Body of pancreas (tissue), 4 donors: ENCODE measurements around the gene ACTR1A. TPM values are rescaled to one million over a fixed set of nuclear protein-coding genes. Genes with fewer than 3 reads are reported as not detected.

Experiments
- ATAC-seq: fragments of 150-250 bp; one replicate; pipeline ENCODE4 v1.9.1; 2016
- DNase-seq, 4 donors: peaks; one replicate each; pipeline ENCODE4 v3.0.0-alpha.2; 2019
- H3K27ac ChIP-seq, 4 donors: fragments of 200-600 bp; sonication (generic); 1 replicate in 3 of 4; 2 replicates in 1 of 4; pipeline versions ENCODE4 v1.5.1 to v1.6.1; 2016 to 2019; ENCODE audit warnings: mild to moderate bottlenecking in 1 of 4, mixed read lengths in 1 of 4, moderate library complexity in 1 of 4
- H3K27me3 ChIP-seq, 2 donors: fragments of 200-600 bp; sonication (generic); one replicate each; pipeline ENCODE4 v1.6.0; 2016; ENCODE audit warnings: mild to moderate bottlenecking in 1 of 2
- H3K36me3 ChIP-seq, 2 donors: fragments of 200-600 bp; sonication (generic); replicated peaks in 1 of 2; 2 replicates each; pipeline ENCODE4 v1.5.1; 2016; ENCODE audit warnings: low read depth in 2 of 2; ENCODE audit not compliant: insufficient read depth in 1 of 2
- H3K4me1 ChIP-seq: fragments of 200-600 bp; sonication (generic); one replicate; pipeline ENCODE4 v1.6.0; 2016
- H3K4me3 ChIP-seq, 2 donors: fragments of 200-600 bp; sonication (generic); 1 replicate in 1 of 2; 2 replicates in 1 of 2; pipeline ENCODE4 v1.5.1; 2016 to 2019
- H3K9me3 ChIP-seq, 3 donors: fragments of 200-600 bp; sonication (generic); 1 replicate in 2 of 3; 2 replicates in 1 of 3; pipeline ENCODE4 v1.5.1; 2016
- CTCF ChIP-seq, 7 experiments: fragments of 450-650 bp in 4 of 7; fragments of 200-600 bp in 3 of 7; sonication (generic) in 3 of 7; IDR thresholded peaks; one replicate each; pipeline ENCODE4 v1.5.1; 2016 to 2019; ENCODE audit warnings: antibody characterized with exemption in 7 of 7
- POLR2A ChIP-seq, 3 donors: fragments of 450-650 bp; IDR thresholded peaks; one replicate each; pipeline ENCODE4 v1.6.1; 2016; ENCODE audit warnings: antibody characterized with exemption in 3 of 3, mild to moderate bottlenecking in 2 of 3
- WGBS, 2 donors: methylation state at CpG; one replicate each; pipeline ENCODE4 v1.1.5; 2017; 5-methylcytosine and 5-hydroxymethylcytosine counted together
- intact Hi-C: fragments of 100-400 bp; cut with DNase I; formaldehyde crosslinking; loops from one replicate; pipeline ENCODE4 v1.15.1; 2023
- total RNA-seq, 2 donors: library from RNA; depleted of rRNA; stranded (reverse); fragments of >200 nt; gene quantifications; one replicate each; pipeline ENCODE4 v1.1.0, GENCODE V29; 2016

The ACTR1A gene
- total RNA-seq, 2 donors from 2014 or later = 35.5 to 55.0 TPM

- peak overlapping the region in 1 of 4 donors; percentile 6 for H3K27ac ChIP-seq
- TF ChIP-seq POLR2A (IDR thresholded peaks at IDR 0.05) (no peak), CTCF (IDR thresholded peaks at IDR 0.05) (no peak)
These were observed 33.8 kb downstream of the ACTR1A start for GRCh38 chr10:102468683-102469082.

GRCh38 chr10:102467971-102468438, 34.5 kb downstream of the ACTR1A start:
- intact Hi-C loops = no loop called here
- Histone ChIP-seq H3K4me3 (no peak overlapping the region), H3K9me3 (no peaks in the 10 kb centered on the region), H3K36me3 (no peaks in the 10 kb centered on the region), H3K27ac (peak overlapping the region in 1 of 4 donors; percentile 12), H3K4me1 (peaks cover 4% of the 10 kb centered on the region), H3K27me3 (no peaks in the 10 kb centered on the region)
- ATAC-seq = peak; percentile 43
- TF ChIP-seq CTCF (IDR thresholded peaks at IDR 0.05) = no peak
- no peak for TF ChIP-seq POLR2A (IDR thresholded peaks at IDR 0.05)
- peak; percentile 36 to 66 (median 48) for DNase-seq
- 24 to 31% methylated on average over 6 of the region's 6 CpGs for WGBS, 2 donors

More at GRCh38 chr10:102468683-102469082, 33.8 kb downstream of the ACTR1A start:
- no peaks in the 10 kb centered on the region for H3K4me1 ChIP-seq
- H3K9me3 ChIP-seq = no peaks in the 10 kb centered on the region
- H3K36me3 ChIP-seq = no peaks in the 10 kb centered on the region
- ATAC-seq = peak; percentile 11
- intact Hi-C loops = no loop called here
- 59 to 86% methylated on average over 9 of the region's 9 CpGs for WGBS, 2 donors
- no peak for DNase-seq
- no peak overlapping the region for H3K4me3 ChIP-seq
- H3K27me3 ChIP-seq = no peaks in the 10 kb centered on the region

- Histone ChIP-seq H3K9me3 (no peaks in the 10 kb centered on the region), H3K4me3 (no peak overlapping the region), H3K27me3 (no peaks in the 10 kb centered on the region), H3K36me3 (no peaks in the 10 kb centered on the region), H3K27ac (no peak overlapping the region), H3K4me1 (peaks cover 4% of the 10 kb centered on the region)
- ATAC-seq = no peak
- TF ChIP-seq POLR2A (IDR thresholded peaks at IDR 0.05) (no peak), CTCF (IDR thresholded peaks at IDR 0.05) (no peak)
- 84 to 85% methylated on average over 6 of the region's 6 CpGs for WGBS, 2 donors
- intact Hi-C loops = no loop called here
- DNase-seq = no peak
These were observed 35.2 kb downstream of the ACTR1A start for GRCh38 chr10:102467318-102467717.

- 55 to 61% methylated on average over 3 of the region's 3 CpGs for WGBS, 2 donors
- H3K27me3 ChIP-seq = no peaks in the 10 kb centered on the region
- no peak for DNase-seq
- intact Hi-C loops = no loop called here
- no peaks in the 10 kb centered on the region for H3K36me3 ChIP-seq
- ATAC-seq = no peak
- TF ChIP-seq CTCF (IDR thresholded peaks at IDR 0.05) (no peak), POLR2A (IDR thresholded peaks at IDR 0.05) (no peak)
- no peak overlapping the region for H3K27ac ChIP-seq
- H3K4me3 ChIP-seq = no peak overlapping the region
- H3K9me3 ChIP-seq = no peaks in the 10 kb centered on the region
- peaks cover 16% of the 10 kb centered on the region for H3K4me1 ChIP-seq
These were observed 37.0 kb downstream of the ACTR1A start for GRCh38 chr10:102465466-102465865.

- DNase-seq (no peak), ATAC-seq (no peak)
- no peaks in the 10 kb centered on the region for H3K36me3 ChIP-seq
- WGBS, 2 donors = 83 to 100% methylated on average over 1 to 10 of the region's 10 CpGs
- no peak overlapping the region for H3K27ac ChIP-seq
- H3K4me3 ChIP-seq = no peak overlapping the region
- H3K9me3 ChIP-seq = no peaks in the 10 kb centered on the region
- H3K27me3 ChIP-seq = no peaks in the 10 kb centered on the region
- H3K4me1 ChIP-seq = peaks cover 16% of the 10 kb centered on the region
- intact Hi-C loops = no loop called here
- TF ChIP-seq CTCF (IDR thresholded peaks at IDR 0.05) (no peak), POLR2A (IDR thresholded peaks at IDR 0.05) (no peak)
These were observed 38.5 kb downstream of the ACTR1A start for GRCh38 chr10:102463983-102464382.
